ENCODE measurements around the gene PRM1. TPM values are rescaled to one million over a fixed set of nuclear protein-coding genes. Genes with fewer than 3 reads are reported as not detected.

The PRM1 gene
- total and polyA plus RNA-seq, 2 of the 13 experiments (the other 11 are each of a cell fraction or from before 2014, with no cell fraction given) = not detected

DNA sequence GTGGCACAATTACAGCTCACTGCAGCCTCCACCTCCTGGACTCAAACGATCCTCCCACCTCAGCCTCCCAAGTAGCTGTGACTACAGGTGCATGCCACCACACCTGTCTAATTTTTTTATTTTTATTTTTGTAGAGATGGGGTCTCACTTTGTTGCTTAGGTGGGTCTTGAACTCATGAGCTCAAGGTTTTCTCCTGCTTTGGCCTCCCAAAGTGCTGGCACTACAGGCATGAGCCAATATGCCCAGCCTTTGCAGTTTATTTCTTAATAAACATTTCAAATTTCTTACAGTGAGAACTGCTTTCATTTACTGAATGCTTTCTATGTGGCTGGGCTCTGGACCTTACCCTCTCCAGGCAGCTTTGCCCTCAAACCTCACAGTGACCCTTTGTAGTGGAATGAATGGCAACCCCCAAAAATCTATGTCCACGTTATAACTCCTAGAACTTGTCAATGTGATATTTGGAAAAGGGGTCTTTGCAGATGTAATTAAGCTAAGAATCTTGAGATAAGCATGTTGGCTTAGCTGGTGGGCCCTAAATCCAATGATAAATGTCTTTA lies 10.4 kb downstream of the PRM1 start (continued):
- TF ChIP-seq ARID5B (CRISPR knock-in tag; IDR thresholded peaks at IDR 0.05) (peak; percentile 55; the same call in 1 of the 2 replicates), TOPORS (CRISPR knock-in tag; IDR thresholded peaks at IDR 0.05) (0 out of 2 replicates have a peak, but pooled peaks have one; percentile 67), ZNF224 (CRISPR knock-in tag; IDR thresholded peaks at IDR 0.05) (no peak), MEIS2 (CRISPR knock-in tag; IDR thresholded peaks at IDR 0.05) (no peak), ZNF564 (CRISPR knock-in tag; IDR thresholded peaks at IDR 0.05) (no peak), ZNF468 (CRISPR knock-in tag; IDR thresholded peaks at IDR 0.05) (no peak), HNRNPL (IDR thresholded peaks at IDR 0.05; ENCODE audit: low read depth, low read length) (no peak), PCBP1 (IDR thresholded peaks at IDR 0.05; ENCODE audit: borderline replicate concordance, low read depth, low read length) (no peak), GMEB2 (CRISPR knock-in tag; IDR thresholded peaks at IDR 0.05; ENCODE audit: low read depth) (no peak), TCF7L2 (IDR thresholded peaks at IDR 0.05; ENCODE audit: low read depth, low read length) (no peak), DNMT1 (CRISPR knock-in tag; IDR thresholded peaks at IDR 0.05) (no peak), MIER3 (CRISPR knock-in tag; IDR thresholded peaks at IDR 0.05; ENCODE audit: borderline replicate concordance) (no peak), IKZF5 (CRISPR knock-in tag; IDR thresholded peaks at IDR 0.05) (no peak), ZBTB7B (CRISPR knock-in tag; IDR thresholded peaks at IDR 0.05) (peak; percentile 70; the same call in 1 of the 2 replicates), FOXA1 (IDR thresholded peaks at IDR 0.05) (no peak), FOXA1 (CRISPR knock-in tag; IDR thresholded peaks at IDR 0.05) (peak; percentile 2; the same call in 1 of the 2 replicates), ZFP37 (CRISPR knock-in tag; IDR thresholded peaks at IDR 0.05; ENCODE audit: borderline replicate concordance) (no peak), HNF1B (CRISPR knock-in tag; IDR thresholded peaks at IDR 0.05) (peak; percentile 55; the same call in 1 of the 2 replicates), SOX5 (CRISPR knock-in tag; IDR thresholded peaks at IDR 0.05; ENCODE audit: borderline replicate concordance) (0 out of 2 replicates have a peak, but pooled peaks have one; percentile 12), ZFP82 (CRISPR knock-in tag; IDR thresholded peaks at IDR 0.05; ENCODE audit: borderline replicate concordance) (no peak), ZNF326 (CRISPR knock-in tag; IDR thresholded peaks at IDR 0.05; ENCODE audit: borderline replicate concordance) (no peak), RBFOX2 (IDR thresholded peaks at IDR 0.05; ENCODE audit: low read depth, low read length) (no peak), CBX1 (IDR thresholded peaks at IDR 0.05; ENCODE audit: low read depth) (no peak), ETV5 (CRISPR knock-in tag; IDR thresholded peaks at IDR 0.05; ENCODE audit: borderline replicate concordance) (no peak)
